Measurements from ENCODE around the gene PDE11A. TPM values are rescaled to one million over a fixed set of nuclear protein-coding genes. Genes with fewer than 3 reads are reported as not detected.

Gene PDE11A
- total and polyA plus RNA-seq, 2 of the 13 experiments (the other 11 are each of a cell fraction or from before 2014, with no cell fraction given): 1.2 to 1.7 TPM

DNA sequence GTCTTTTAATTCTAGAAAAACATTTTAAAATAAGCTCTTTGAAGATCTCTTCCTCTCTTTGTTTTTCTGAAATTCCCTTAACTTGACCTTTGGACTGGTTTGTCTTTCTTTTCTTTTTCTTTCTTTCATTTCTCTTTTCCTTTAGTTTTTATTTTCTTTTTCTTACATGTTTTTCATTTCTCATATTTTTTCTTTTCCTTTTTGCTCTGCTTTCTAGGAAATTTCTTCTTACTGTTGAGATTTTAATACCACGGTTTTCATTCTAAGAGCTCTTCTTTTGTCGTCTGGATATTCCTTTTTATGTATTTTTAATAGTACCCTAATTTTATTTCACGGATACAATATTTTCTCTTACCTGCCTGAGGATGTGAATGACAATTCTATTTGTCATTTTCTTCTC, 342.2 kb downstream of the PDE11A start (continued):
- TF ChIP-seq ZC3H13 (CRISPR knock-in tag; IDR thresholded peaks at IDR 0.05): no peak
- TF ChIP-seq BATF2 (CRISPR knock-in tag; IDR thresholded peaks at IDR 0.05): no peak
- TF ChIP-seq SSRP1 (CRISPR knock-in tag; IDR thresholded peaks at IDR 0.05): no peak
- TF ChIP-seq, protein P1, sequence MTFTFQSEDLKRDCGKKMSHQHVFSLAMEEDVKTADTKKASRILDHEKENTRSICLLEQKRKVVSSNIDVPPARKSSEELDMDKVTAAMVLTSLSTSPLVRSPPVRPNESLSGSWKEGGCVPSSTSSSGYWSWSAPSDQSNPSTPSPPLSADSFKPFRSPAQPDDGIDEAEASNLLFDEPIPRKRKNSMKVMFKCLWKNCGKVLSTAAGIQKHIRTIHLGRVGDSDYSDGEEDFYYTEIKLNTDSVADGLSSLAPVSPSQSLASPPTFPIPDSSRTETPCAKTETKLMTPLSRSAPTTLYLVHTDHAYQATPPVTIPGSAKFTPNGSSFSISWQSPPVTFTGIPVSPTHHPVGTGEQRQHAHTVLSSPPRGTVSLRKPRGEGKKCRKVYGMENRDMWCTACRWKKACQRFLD (CRISPR knock-in tag; IDR thresholded peaks at IDR 0.05; ENCODE audit: borderline replicate concordance): no peak

GRCh38 chr2:177728920-177729319, 343.7 kb downstream of the PDE11A start:
- H2AFZ ChIP-seq (ENCODE audit: low read length): no peak overlapping the region
- H4K20me1 ChIP-seq (ENCODE audit: insufficient read depth, low read length): no peaks in the 10 kb centered on the region
- H3K79me2 ChIP-seq (ENCODE audit: insufficient read depth, low read length): no peaks in the 10 kb centered on the region
- H3K4me1 ChIP-seq (ENCODE audit: insufficient read depth, low read length): peaks cover 7% of the 10 kb centered on the region
- no peaks in the 10 kb centered on the region for H3K27me3 ChIP-seq (ENCODE audit: control insufficient read depth in 1 of 2, insufficient read depth in 2 of 2, low read length in 2 of 2)
- intact Hi-C loops (cut with micrococcal nuclease; ENCODE audit: unreplicated experiment) (no loop called here), in situ Hi-C loops (cut with HindIII; ENCODE audit: extremely low pct_ligation_motif_present, low pct_unique_long_range_greater_than_20kb) (loop anchor here (5.0 to 10.0 kb wide), 2 partner anchors 242 to 564 kb away; no protein-coding TSS in a partner anchor)
- ChIA-PET POLR2A (no interaction called here), CTCF (ENCODE audit: low intra/inter-chr PET ratio, low total read pairs) (no interaction called here)
- no peak overlapping the region for H3K4me3 ChIP-seq (replicated peaks in 1 of 3; ENCODE audit: insufficient read depth in 1 of 3, low read depth in 2 of 3, low read length in 3 of 3)
- H3K4me2 ChIP-seq (ENCODE audit: low read depth, low read length): no peak overlapping the region
- no peaks in the 10 kb centered on the region for H3K9me3 ChIP-seq (ENCODE audit: low read length)
- no peaks in the 10 kb centered on the region for H3K36me3 ChIP-seq (replicated peaks in 1 of 2; ENCODE audit: control insufficient read depth in 1 of 2, insufficient read depth in 2 of 2, low read length in 2 of 2)
- no TSS peak for BruUV-seq (replicated peaks)
- H3K27ac ChIP-seq (ENCODE audit: extremely low read length, insufficient read depth, low read length): no peak overlapping the region
- DNase-seq (ENCODE audit: low spot score) (no peak), ATAC-seq (no peak), FAIRE-seq (no peak)
- H3K9ac ChIP-seq (ENCODE audit: insufficient read depth, low read depth, low read length): no peak overlapping the region
- 85% methylated on average over 2 of the region's 2 CpGs for WGBS (ENCODE audit: low lambda C conversion rate)
- TF ChIP-seq PHF21A (CRISPR knock-in tag; IDR thresholded peaks at IDR 0.05) (no peak), SIX1 (CRISPR knock-in tag; IDR thresholded peaks at IDR 0.05; ENCODE audit: borderline replicate concordance) (no peak), MAFK (conservative IDR thresholded peaks at IDR 0.05 in 1 of 2, IDR thresholded peaks at IDR 0.05 in 1 of 2; ENCODE audit: low read length in 2 of 2) (no peak), ZNF780A (CRISPR knock-in tag; IDR thresholded peaks at IDR 0.05) (no peak), RBM39 (IDR thresholded peaks at IDR 0.05; ENCODE audit: low read depth, low read length, poor library complexity, severe bottlenecking) (no peak), KLF13 (CRISPR knock-in tag; IDR thresholded peaks at IDR 0.05) (no peak), NPAS2 (CRISPR knock-in tag; IDR thresholded peaks at IDR 0.05; ENCODE audit: borderline replicate concordance) (no peak), ZFX (CRISPR knock-in tag; IDR thresholded peaks at IDR 0.05; ENCODE audit: low read depth) (no peak), NFKB2 (CRISPR knock-in tag; IDR thresholded peaks at IDR 0.05; ENCODE audit: borderline replicate concordance) (no peak)
- TF ChIP-seq, protein P2, sequence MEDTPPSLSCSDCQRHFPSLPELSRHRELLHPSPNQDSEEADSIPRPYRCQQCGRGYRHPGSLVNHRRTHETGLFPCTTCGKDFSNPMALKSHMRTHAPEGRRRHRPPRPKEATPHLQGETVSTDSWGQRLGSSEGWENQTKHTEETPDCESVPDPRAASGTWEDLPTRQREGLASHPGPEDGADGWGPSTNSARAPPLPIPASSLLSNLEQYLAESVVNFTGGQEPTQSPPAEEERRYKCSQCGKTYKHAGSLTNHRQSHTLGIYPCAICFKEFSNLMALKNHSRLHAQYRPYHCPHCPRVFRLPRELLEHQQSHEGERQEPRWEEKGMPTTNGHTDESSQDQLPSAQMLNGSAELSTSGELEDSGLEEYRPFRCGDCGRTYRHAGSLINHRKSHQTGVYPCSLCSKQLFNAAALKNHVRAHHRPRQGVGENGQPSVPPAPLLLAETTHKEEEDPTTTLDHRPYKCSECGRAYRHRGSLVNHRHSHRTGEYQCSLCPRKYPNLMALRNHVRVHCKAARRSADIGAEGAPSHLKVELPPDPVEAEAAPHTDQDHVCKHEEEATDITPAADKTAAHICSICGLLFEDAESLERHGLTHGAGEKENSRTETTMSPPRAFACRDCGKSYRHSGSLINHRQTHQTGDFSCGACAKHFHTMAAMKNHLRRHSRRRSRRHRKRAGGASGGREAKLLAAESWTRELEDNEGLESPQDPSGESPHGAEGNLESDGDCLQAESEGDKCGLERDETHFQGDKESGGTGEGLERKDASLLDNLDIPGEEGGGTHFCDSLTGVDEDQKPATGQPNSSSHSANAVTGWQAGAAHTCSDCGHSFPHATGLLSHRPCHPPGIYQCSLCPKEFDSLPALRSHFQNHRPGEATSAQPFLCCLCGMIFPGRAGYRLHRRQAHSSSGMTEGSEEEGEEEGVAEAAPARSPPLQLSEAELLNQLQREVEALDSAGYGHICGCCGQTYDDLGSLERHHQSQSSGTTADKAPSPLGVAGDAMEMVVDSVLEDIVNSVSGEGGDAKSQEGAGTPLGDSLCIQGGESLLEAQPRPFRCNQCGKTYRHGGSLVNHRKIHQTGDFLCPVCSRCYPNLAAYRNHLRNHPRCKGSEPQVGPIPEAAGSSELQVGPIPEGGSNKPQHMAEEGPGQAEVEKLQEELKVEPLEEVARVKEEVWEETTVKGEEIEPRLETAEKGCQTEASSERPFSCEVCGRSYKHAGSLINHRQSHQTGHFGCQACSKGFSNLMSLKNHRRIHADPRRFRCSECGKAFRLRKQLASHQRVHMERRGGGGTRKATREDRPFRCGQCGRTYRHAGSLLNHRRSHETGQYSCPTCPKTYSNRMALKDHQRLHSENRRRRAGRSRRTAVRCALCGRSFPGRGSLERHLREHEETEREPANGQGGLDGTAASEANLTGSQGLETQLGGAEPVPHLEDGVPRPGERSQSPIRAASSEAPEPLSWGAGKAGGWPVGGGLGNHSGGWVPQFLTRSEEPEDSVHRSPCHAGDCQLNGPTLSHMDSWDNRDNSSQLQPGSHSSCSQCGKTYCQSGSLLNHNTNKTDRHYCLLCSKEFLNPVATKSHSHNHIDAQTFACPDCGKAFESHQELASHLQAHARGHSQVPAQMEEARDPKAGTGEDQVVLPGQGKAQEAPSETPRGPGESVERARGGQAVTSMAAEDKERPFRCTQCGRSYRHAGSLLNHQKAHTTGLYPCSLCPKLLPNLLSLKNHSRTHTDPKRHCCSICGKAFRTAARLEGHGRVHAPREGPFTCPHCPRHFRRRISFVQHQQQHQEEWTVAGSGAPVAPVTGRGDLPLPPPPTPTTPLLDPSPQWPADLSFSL (CRISPR knock-in tag; IDR thresholded peaks at IDR 0.05): no peak
- TF ChIP-seq, protein P3, sequence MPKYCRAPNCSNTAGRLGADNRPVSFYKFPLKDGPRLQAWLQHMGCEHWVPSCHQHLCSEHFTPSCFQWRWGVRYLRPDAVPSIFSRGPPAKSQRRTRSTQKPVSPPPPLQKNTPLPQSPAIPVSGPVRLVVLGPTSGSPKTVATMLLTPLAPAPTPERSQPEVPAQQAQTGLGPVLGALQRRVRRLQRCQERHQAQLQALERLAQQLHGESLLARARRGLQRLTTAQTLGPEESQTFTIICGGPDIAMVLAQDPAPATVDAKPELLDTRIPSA (CRISPR knock-in tag; IDR thresholded peaks at IDR 0.05; ENCODE audit: borderline replicate concordance): no peak
